H4 (cell line): ENCODE measurements around the gene NLN. TPM values are rescaled to one million over a fixed set of nuclear protein-coding genes. Genes with fewer than 3 reads are reported as not detected.
A peak's percentile ranks its signal among the peaks of the same experiment; 100 is the strongest.
"Not testable (repeated sequence)": the region's sequence is repeated elsewhere in the genome, so short reads cannot be mapped to it uniquely, and the experiment has no call there.

Source experiments
- DNase-seq: peaks from one replicate; pipeline ENCODE4 v3.0.0-alpha.2; 2015; ENCODE audit warnings: low spot score
- total RNA-seq: library from RNA; depleted of rRNA; stranded (reverse); fragments of >200 nt; shearing (Covaris generic); gene quantifications from 2 replicates; pipeline ENCODE4 v1.2.3, GENCODE V29; 2014

NLN gene
- total RNA-seq, 1 experiment from 2014 or later: 33.6 TPM

- no peak for DNase-seq
Measured at GRCh38 chr5:65832152-65832551, 110.1 kb downstream of the NLN start.

GRCh38 chr5:65832603-65833228, 110.7 kb downstream of the NLN start:
- DNase-seq: no peak

- no peak for DNase-seq
Measured at GRCh38 chr5:65833780-65834179, 111.8 kb downstream of the NLN start.

- DNase-seq: no peak
Measured at GRCh38 chr5:65834306-65834705, 112.3 kb downstream of the NLN start.

GRCh38 chr5:65835191-65835590, 113.2 kb downstream of the NLN start:
- DNase-seq: no peak

- no peak for DNase-seq
Measured at GRCh38 chr5:65837139-65837538, 115.1 kb downstream of the NLN start.

GRCh38 chr5:65839170-65839569, 117.2 kb downstream of the NLN start:
- not testable (repeated sequence) for DNase-seq

GRCh38 chr5:65840071-65840470, 118.1 kb downstream of the NLN start:
- no peak for DNase-seq

- not testable (repeated sequence) for DNase-seq
Measured at GRCh38 chr5:65844763-65845162, 122.8 kb downstream of the NLN start.

GRCh38 chr5:65846101-65846500, 124.1 kb downstream of the NLN start:
- no peak for DNase-seq

- not testable (repeated sequence) for DNase-seq
Measured at GRCh38 chr5:65847019-65847418, 125.0 kb downstream of the NLN start.

- DNase-seq: not testable (repeated sequence)
Measured at GRCh38 chr5:65849918-65850317, 127.9 kb downstream of the NLN start.

- no peak for DNase-seq
Measured at GRCh38 chr5:65854925-65855324, 132.9 kb downstream of the NLN start.

- DNase-seq: no peak
Measured at GRCh38 chr5:65855766-65856315, 133.8 kb downstream of the NLN start.

GRCh38 chr5:65856520-65856919, 134.5 kb downstream of the NLN start:
- no peak for DNase-seq

- no peak for DNase-seq
Measured at GRCh38 chr5:65858316-65858715, 136.3 kb downstream of the NLN start.

- peak; percentile 94 for DNase-seq
Measured at GRCh38 chr5:65861830-65862241, 139.8 kb downstream of the NLN start.

GRCh38 chr5:65862384-65862783, 140.4 kb downstream of the NLN start:
- DNase-seq: no peak

GRCh38 chr5:65863747-65864146, 141.7 kb downstream of the NLN start:
- no peak for DNase-seq

GRCh38 chr5:65866837-65867521, 145.0 kb downstream of the NLN start:
- DNase-seq: no peak

- peak; percentile 21 for DNase-seq
Measured at GRCh38 chr5:65867542-65868195, 145.7 kb downstream of the NLN start.

GRCh38 chr5:65868509-65868908, 146.5 kb downstream of the NLN start:
- no peak for DNase-seq

GRCh38 chr5:65871182-65871581, 149.2 kb downstream of the NLN start:
- DNase-seq: no peak
